ENCODE measurements around the gene ENTREP3. TPM values are rescaled to one million over a fixed set of nuclear protein-coding genes. Genes with fewer than 3 reads are reported as not detected.

Gene ENTREP3
- total RNA-seq, 3 donors from 2014 or later (not counting 1 experiment from before 2014, with no cell fraction given) = 6.9 to 10.0 (median 8.9) TPM

Other genes with a start within 250 kb of the ENTREP3 start
- under 1 TPM; 0.30 to 0.92 (median 0.32) TPM for gene DCST2, start 221.7 kb downstream of the ENTREP3 start, total RNA-seq
- under 1 TPM in 2 of 3 donors, not detected in 1; 0.35 to 0.60 TPM for gene DCST1, start 221.7 kb downstream of the ENTREP3 start, total RNA-seq
- 10 to 100 TPM; 54.6 to 83.2 (median 64.7) TPM for gene ADAM15, start 204.2 kb downstream of the ENTREP3 start, total RNA-seq
- gene EFNA4, start 191.7 kb downstream of the ENTREP3 start, total RNA-seq = 1 to 10 TPM; 4.6 to 6.8 (median 5.5) TPM
- 1 to 10 TPM in 1 of 3 donors, under 1 TPM in 2; 0.52 to 1.1 (median 0.68) TPM for gene EFNA3, start 176.6 kb downstream of the ENTREP3 start, total RNA-seq
- 1 to 10 TPM; 1.5 to 1.9 (median 1.9) TPM for gene EFNA1, start 127.6 kb downstream of the ENTREP3 start, total RNA-seq
- gene SLC50A1, start 119.6 kb downstream of the ENTREP3 start, total RNA-seq = 10 to 100 TPM; 31.7 to 33.5 (median 32.7) TPM
- gene DPM3, start 115.0 kb downstream of the ENTREP3 start, total RNA-seq = 10 to 100 TPM; 26.8 to 45.7 (median 41.5) TPM
- 100 to 1,000 TPM in 2 of 3 donors, 10 to 100 TPM in 1; 95.3 to 113 (median 104) TPM for gene KRTCAP2, start 82.2 kb downstream of the ENTREP3 start, total RNA-seq
- gene TRIM46, start 81.6 kb downstream of the ENTREP3 start, total RNA-seq = 1 to 10 TPM in 2 of 3 donors, under 1 TPM in 1; 0.94 to 4.9 (median 2.5) TPM
- gene THBS3, start 47.6 kb downstream of the ENTREP3 start, total RNA-seq = 10 to 100 TPM; 16.2 to 19.4 (median 18.6) TPM
- gene MTX1, start 46.8 kb downstream of the ENTREP3 start, total RNA-seq = 10 to 100 TPM; 22.3 to 28.5 (median 27.9) TPM
- gene SCAMP3, start 6.9 kb upstream of the ENTREP3 start, total RNA-seq = 10 to 100 TPM; 59.7 to 72.1 (median 65.0) TPM
- 10 to 100 TPM; 70.4 to 97.5 (median 84.4) TPM for gene CLK2, start 18.0 kb upstream of the ENTREP3 start, total RNA-seq
- 1 to 10 TPM; 2.0 to 3.4 (median 2.6) TPM for gene HCN3, start 22.0 kb upstream of the ENTREP3 start, total RNA-seq
- gene PKLR, start 46.0 kb upstream of the ENTREP3 start, total RNA-seq = under 1 TPM in 1 of 3 donors, not detected in 2; 0.12 TPM
- gene FDPS, start 53.4 kb upstream of the ENTREP3 start, total RNA-seq = 100 to 1,000 TPM; 105 to 110 (median 105) TPM
- gene RUSC1, start 65.4 kb upstream of the ENTREP3 start, total RNA-seq = 10 to 100 TPM; 20.4 to 24.7 (median 21.5) TPM

All from natural killer cell (primary cell).